Stimulated activated CD8-positive, alpha-beta memory T cell treated with anti-CD3 and anti-CD28 coated beads, Interleukin-12 subunit alpha, Interleukin-12 subunit beta, amount 100 ng/mL, for 24 hours (primary cell): ENCODE results near the gene SIGLEC8.
"Not testable (repeated sequence)": the region's sequence is repeated elsewhere in the genome, so short reads cannot be mapped to it uniquely, and the experiment has no call there.

Source experiments
- DNase-seq: peaks from one replicate; pipeline ENCODE4 v3.0.0-alpha.2; 2020; ENCODE audit errors: extremely low read depth

SIGLEC8 gene

GRCh38 chr19:51458051-51458645, at the start of gene SIGLEC8:
Gene SIGLEC8 (minus strand): TSS chr19:51458454. CDS start chr19:51458387, 67 bp downstream.
- no peak for DNase-seq

- DNase-seq = no peak
Measured at GRCh38 chr19:51507640-51508058, 49.4 kb upstream of the SIGLEC8 start.

GRCh38 chr19:51507192-51507591, 48.9 kb upstream of the SIGLEC8 start:
- no peak for DNase-seq

GRCh38 chr19:51505904-51506303, 47.6 kb upstream of the SIGLEC8 start:
- no peak for DNase-seq

GRCh38 chr19:51503896-51504295, 45.6 kb upstream of the SIGLEC8 start:
- no peak for DNase-seq

DNA sequence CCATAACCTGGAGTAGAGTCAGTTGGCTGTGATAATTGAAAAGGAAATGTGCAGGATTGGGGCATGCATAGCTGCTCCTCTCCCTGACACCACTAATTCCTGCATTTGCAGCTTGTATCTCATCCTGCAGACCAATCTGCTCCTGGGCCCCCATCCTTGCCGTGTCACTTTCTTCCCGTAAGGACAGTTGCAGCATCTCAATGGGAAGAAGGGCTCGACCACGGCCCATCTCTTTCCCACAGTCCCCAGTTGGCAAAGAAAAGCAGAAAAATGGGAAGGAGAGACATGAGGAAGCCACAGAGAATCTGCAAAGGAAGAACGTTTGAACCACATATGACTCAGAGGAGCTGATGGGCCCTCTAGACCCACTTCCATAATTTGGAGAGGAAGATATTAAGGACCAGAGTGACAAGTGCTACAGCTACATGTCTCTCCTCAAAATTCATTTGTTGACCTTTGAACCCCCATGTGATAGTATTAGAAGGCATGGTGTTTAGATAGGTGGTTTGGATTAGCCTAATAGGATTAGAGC, 45.1 kb upstream of the SIGLEC8 start:
- no peak for DNase-seq

DNA sequence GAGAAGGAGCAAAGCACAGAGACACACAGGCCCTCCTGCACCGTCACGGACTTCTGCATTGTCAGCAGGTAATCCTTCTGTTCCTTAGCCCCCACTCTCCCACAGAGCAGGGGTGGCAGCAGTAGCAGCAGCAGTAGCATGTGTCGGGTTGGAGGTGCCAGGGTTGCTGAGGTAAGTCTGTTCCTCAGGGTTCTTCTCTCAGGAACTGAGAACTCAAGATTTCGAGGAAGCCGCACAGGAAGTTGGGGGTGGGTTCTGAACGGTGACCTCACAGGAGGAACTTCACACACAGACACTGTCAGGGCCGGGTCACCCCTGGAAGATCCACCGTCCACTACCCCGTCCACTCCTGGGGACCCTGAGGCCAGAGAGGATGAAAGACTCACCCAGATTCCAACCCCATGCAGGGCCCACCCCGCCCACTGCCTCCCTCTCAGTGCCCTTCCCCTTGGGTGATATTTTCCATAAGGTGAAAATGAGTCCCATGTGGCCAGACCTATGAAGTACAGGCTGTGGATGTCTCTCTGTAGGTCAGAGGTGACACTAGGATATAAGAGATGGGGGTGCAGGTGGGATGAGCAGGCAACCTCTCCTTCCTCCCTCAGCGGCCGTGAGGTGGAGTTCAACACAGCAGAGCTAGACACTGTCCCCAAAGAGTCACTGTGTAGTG, 43.5 kb upstream of the SIGLEC8 start, which contains the start of gene SIGLEC12:
TSS of gene SIGLEC12 (minus strand) at position 207 of the 670 bp plus-strand sequence. CDS start at position 140, 67 bp downstream.
- DNase-seq = no peak

- not testable (repeated sequence) for DNase-seq
Measured at GRCh38 chr19:51500931-51501330, 42.7 kb upstream of the SIGLEC8 start.

GRCh38 chr19:51497666-51498065, 39.4 kb upstream of the SIGLEC8 start:
- DNase-seq = no peak

GRCh38 chr19:51493776-51494175, 35.5 kb upstream of the SIGLEC8 start:
- no peak for DNase-seq

GRCh38 chr19:51491586-51491985, 33.3 kb upstream of the SIGLEC8 start:
- DNase-seq = no peak

- no peak for DNase-seq
Measured at GRCh38 chr19:51490676-51491075, 32.4 kb upstream of the SIGLEC8 start.

DNA sequence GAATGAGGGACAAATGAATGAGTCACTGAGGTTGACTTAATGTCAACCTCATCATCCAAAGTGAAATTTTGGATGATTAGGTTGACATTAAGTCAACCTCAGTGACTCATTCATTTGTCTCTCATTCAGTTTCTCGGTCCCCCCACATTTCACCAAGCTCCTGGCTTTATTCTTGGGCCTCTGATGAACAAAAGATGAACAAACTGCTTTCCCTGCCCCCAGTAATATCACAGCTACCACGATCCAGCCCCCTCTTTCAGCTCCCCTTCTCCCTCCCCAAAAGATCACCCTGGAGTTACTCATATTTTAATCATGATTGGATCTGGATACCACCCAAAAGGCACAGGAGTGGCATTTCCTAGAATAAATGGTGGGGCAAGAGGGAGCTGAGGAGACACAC, 30.9 kb upstream of the SIGLEC8 start:
- no peak for DNase-seq

GRCh38 chr19:51488491-51488890, 30.2 kb upstream of the SIGLEC8 start:
- no peak for DNase-seq

GRCh38 chr19:51485960-51486660, 27.9 kb upstream of the SIGLEC8 start:
- DNase-seq = no peak

GRCh38 chr19:51480590-51480989, 22.3 kb upstream of the SIGLEC8 start:
- DNase-seq = no peak

- DNase-seq = no peak
Measured at GRCh38 chr19:51479531-51480331, 21.5 kb upstream of the SIGLEC8 start.

GRCh38 chr19:51478381-51479234, 20.4 kb upstream of the SIGLEC8 start, which contains the start of gene CEACAM18:
Gene CEACAM18 (plus strand): TSS chr19:51478539.
- no peak for DNase-seq

GRCh38 chr19:51477344-51477743, 19.1 kb upstream of the SIGLEC8 start:
- no peak for DNase-seq

DNA sequence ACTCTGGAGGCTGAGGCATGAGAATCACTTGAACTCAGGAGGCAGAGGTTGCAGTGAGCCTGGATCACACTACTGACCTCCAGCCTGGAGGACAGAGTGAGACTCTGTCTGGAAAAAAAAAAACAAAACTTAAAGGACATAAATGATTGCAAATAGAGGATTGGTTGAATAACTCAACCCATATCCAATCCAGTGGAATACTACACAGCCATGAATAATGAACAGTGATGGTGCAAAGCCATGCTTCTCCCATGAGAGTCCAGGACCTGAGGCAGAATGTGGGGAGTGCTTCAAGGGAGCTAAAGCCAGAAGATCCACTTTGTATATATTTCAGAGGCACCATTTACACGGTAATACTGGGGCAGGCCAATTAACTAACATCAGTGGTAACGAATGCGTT, 17.9 kb upstream of the SIGLEC8 start:
- DNase-seq = no peak
